IMR-90 (cell line): Measurements from ENCODE around the gene LRIT2. TPM values are rescaled to one million over a fixed set of nuclear protein-coding genes. Genes with fewer than 3 reads are reported as not detected.

Experiments
- ATAC-seq: fragments of 200-7000 bp; cut with Tn5 transposase; 2 replicates; pipeline ENCODE4 v1.9.1; 2020; ENCODE audit warnings: low read depth, mild to moderate bottlenecking, moderate library complexity
- BruUV-seq: library from RNA; stranded (reverse); fragments of 400-500 nt; replicated peaks from 2 replicates; lab custom pipeline; 2021; lab: Mats Ljungman, UMichigan
- CTCF ChIA-PET: fragments of 300-600 bp; formaldehyde crosslinking; extraction: SDS; loops from one replicate; lab custom pipeline; 2021; ENCODE audit warnings: antibody characterized with exemption; lab: Yijun Ruan, JAX
- POLR2A ChIA-PET: fragments of 300-600 bp; sonication (Branson Sonifier 250); formaldehyde crosslinking; loops from one replicate; lab custom pipeline; 2022; ENCODE audit warnings: antibody characterized with exemption; ENCODE audit not compliant: unreplicated experiment; lab: Charles Lee
- DNase-seq: peaks from one replicate; pipeline ENCODE4 v3.0.0; 2013
- H2AFZ ChIP-seq: replicated peaks from 2 replicates; pipeline ENCODE3; 2013; ENCODE audit warnings: low read length, mild to moderate bottlenecking; ENCODE audit not compliant: poor library complexity
- H2AK5ac ChIP-seq: 2 replicates; pipeline ENCODE4 v1.6.1; 2013; ENCODE audit warnings: low read depth, low read length, inconsistent platforms
- H2AK9ac ChIP-seq: replicated peaks from 2 replicates; pipeline ENCODE3; 2013; ENCODE audit warnings: mild to moderate bottlenecking, low read depth, low read length, moderate library complexity; ENCODE audit not compliant: poor library complexity
- H2BK120ac ChIP-seq: 2 replicates; pipeline ENCODE4 v1.6.1; 2013; ENCODE audit warnings: low read depth, low read length, inconsistent platforms
- H2BK15ac ChIP-seq: 3 replicates; pipeline ENCODE4 v1.6.1; 2013; ENCODE audit warnings: low read depth, low read length, inconsistent platforms
- H2BK20ac ChIP-seq: 2 replicates; pipeline ENCODE4 v1.6.1; 2013; ENCODE audit warnings: low read depth, mild to moderate bottlenecking, inconsistent platforms, low read length, moderate library complexity
- H2BK5ac ChIP-seq: 2 replicates; pipeline ENCODE4 v1.6.1; 2013; ENCODE audit warnings: mild to moderate bottlenecking, low read depth, low read length, inconsistent platforms; ENCODE audit not compliant: poor library complexity, severe bottlenecking
- H3K14ac ChIP-seq: replicated peaks from 2 replicates; pipeline ENCODE4 v1.6.1; 2013; ENCODE audit warnings: low read depth, low read length, inconsistent platforms
- H3K18ac ChIP-seq: 2 replicates; pipeline ENCODE4 v1.6.1; 2013; ENCODE audit warnings: low read depth, low read length, control low read depth
- H3K23ac ChIP-seq: 2 replicates; pipeline ENCODE4 v1.6.1; 2013; ENCODE audit warnings: low read depth, low read length, inconsistent platforms
- H3K27ac ChIP-seq: 2 replicates; pipeline ENCODE4 v1.5.1; 2013; ENCODE audit warnings: mild to moderate bottlenecking, control low read depth, low read length; ENCODE audit not compliant: insufficient read depth
- H3K27me3 ChIP-seq: 2 replicates; pipeline ENCODE4 v1.6.1; 2013; ENCODE audit warnings: low read length; ENCODE audit not compliant: control insufficient read depth, insufficient read depth
- H3K36me3 ChIP-seq: 2 replicates; pipeline ENCODE4 v1.6.1; 2013; ENCODE audit warnings: low read length, mixed read lengths; ENCODE audit not compliant: control insufficient read depth, insufficient read depth
- H3K4ac ChIP-seq: 2 replicates; pipeline ENCODE4 v1.6.1; 2013; ENCODE audit warnings: low read depth, low read length, inconsistent platforms
- H3K4me1 ChIP-seq: 2 replicates; pipeline ENCODE4 v1.6.1; 2013; ENCODE audit warnings: low read length, mixed read lengths; ENCODE audit not compliant: control insufficient read depth, insufficient read depth
- H3K4me2 ChIP-seq: 2 replicates; pipeline ENCODE4 v1.6.1; 2013; ENCODE audit warnings: low read depth, mild to moderate bottlenecking, control low read depth, low read length, moderate library complexity
- H3K4me3 ChIP-seq: 2 replicates; pipeline ENCODE4 v1.5.1; 2013; ENCODE audit warnings: low read depth, mild to moderate bottlenecking, control low read depth, low read length, moderate library complexity; ENCODE audit not compliant: insufficient read depth
- H3K56ac ChIP-seq: 2 replicates; pipeline ENCODE4 v1.6.1; 2013; ENCODE audit warnings: low read length, inconsistent platforms; ENCODE audit not compliant: insufficient read depth; ENCODE audit errors: extremely low read depth
- H3K79me1 ChIP-seq, 2 experiments: 2 replicates each; pipeline ENCODE4 v1.6.1; 2013; ENCODE audit warnings: low read length in 2 of 2, inconsistent platforms in 1 of 2, low read depth in 1 of 2
- H3K9ac ChIP-seq: 2 replicates; pipeline ENCODE4 v1.6.1; 2013; ENCODE audit warnings: low read depth, low read length, control low read depth
- H3K9me1 ChIP-seq: 2 replicates; pipeline ENCODE4 v1.6.1; 2013; ENCODE audit warnings: low read length, inconsistent platforms; ENCODE audit not compliant: insufficient read depth
- H3K9me3 ChIP-seq: 2 replicates; pipeline ENCODE4 v1.6.1; 2013; ENCODE audit warnings: low read length; ENCODE audit not compliant: control insufficient read depth, insufficient read depth
- H4K20me1 ChIP-seq: 2 replicates; pipeline ENCODE4 v1.6.1; 2013; ENCODE audit warnings: low read length, inconsistent platforms; ENCODE audit not compliant: insufficient read depth
- H4K5ac ChIP-seq: 2 replicates; pipeline ENCODE4 v1.6.1; 2013; ENCODE audit warnings: mild to moderate bottlenecking, low read depth, low read length, control low read depth
- H4K8ac ChIP-seq, 2 experiments: 2 replicates each; pipeline ENCODE4 v1.6.1; 2013; ENCODE audit warnings: low read depth in 2 of 2, low read length in 2 of 2, control low read depth in 1 of 2, inconsistent platforms in 1 of 2
- H4K91ac ChIP-seq: 2 replicates; pipeline ENCODE4 v1.6.1; 2013; ENCODE audit warnings: low read depth, low read length, inconsistent platforms; ENCODE audit not compliant: insufficient read depth
- BHLHE40 ChIP-seq: fragments of 150-350 bp; IDR thresholded peaks from 2 replicates; pipeline ENCODE4 v1.6.1; 2016; ENCODE audit warnings: mild to moderate bottlenecking, low read depth, low read length
- CTCF ChIP-seq: conservative IDR thresholded peaks from 2 replicates; pipeline ENCODE4 v1.5.1; 2012; ENCODE audit warnings: mild to moderate bottlenecking, low read depth, low read length, improper control_type of control experiment
- FOS ChIP-seq: fragments of 150-350 bp; IDR thresholded peaks from 2 replicates; pipeline ENCODE4 v1.6.1; 2016; ENCODE audit warnings: low read depth, low read length
- MAZ ChIP-seq: IDR thresholded peaks from 2 replicates; pipeline ENCODE4 v1.6.1; 2012; ENCODE audit warnings: low read depth, mild to moderate bottlenecking, low read length, improper control_type of control experiment, moderate library complexity, borderline replicate concordance
- RAD21 ChIP-seq: IDR thresholded peaks from 2 replicates; pipeline ENCODE4 v1.6.1; 2012; ENCODE audit warnings: low read length, improper control_type of control experiment
- RCOR1 ChIP-seq: IDR thresholded peaks from 2 replicates; pipeline ENCODE4 v1.6.1; 2012; ENCODE audit warnings: mild to moderate bottlenecking, low read length, improper control_type of control experiment; ENCODE audit not compliant: insufficient replicate concordance
- RFX5 ChIP-seq: IDR thresholded peaks from 2 replicates; pipeline ENCODE4 v1.8.0; 2012; ENCODE audit warnings: low read depth, mild to moderate bottlenecking, low read length, moderate library complexity
- SMC3 ChIP-seq: fragments of 150-350 bp; IDR thresholded peaks from 2 replicates; pipeline ENCODE4 v1.6.1; 2016; ENCODE audit warnings: low read depth, mild to moderate bottlenecking, antibody characterized with exemption, low read length, moderate library complexity
- WGBS, 2 experiments: methylation state at CpG; one replicate each; pipeline versions ENCODE4 v1.1.5 to v1.1.7; 2013; ENCODE audit warnings: missing lambda C conversion rate in 2 of 2; ENCODE audit not compliant: insufficient read length in 1 of 2; ENCODE audit errors: extremely low coverage in 2 of 2; 5-methylcytosine and 5-hydroxymethylcytosine counted together
- dilution Hi-C: fragments of 300-500 bp; cut with HindIII; formaldehyde crosslinking; loops from one replicate; pipeline ENCODE4 v1.14.3; 2018; ENCODE audit warnings: low sequenced_read_pairs; ENCODE audit not compliant: unreplicated experiment
- in situ Hi-C: fragments of 300-500 bp; cut with MboI; formaldehyde crosslinking; loops from 3 replicates; pipeline ENCODE4 v1.14.3; 2019; ENCODE audit warnings: low sequenced_read_pairs, inconsistent platforms, mixed read lengths
- intact Hi-C: fragments of 100-400 bp; cut with micrococcal nuclease; formaldehyde crosslinking; loops from 2 replicates; pipeline ENCODE4 v1.10.0; 2022
- polyA plus RNA-seq, 3 experiments: library from polyadenylated mRNA; depleted of rRNA; stranded (reverse); fragments of >200 nt; gene quantifications; 2 replicates each; pipeline ENCODE4 v1.2.3, GENCODE V29; 2012; ENCODE audit warnings: low replicate concordance in 1 of 3
- total RNA-seq: library from RNA; depleted of rRNA; stranded (reverse); fragments of >200 nt; gene quantifications from 2 replicates; pipeline ENCODE4 v1.2.3, GENCODE V29; 2012
- TF ChIP-seq, protein P1 (sequence below): fragments of 150-350 bp; IDR thresholded peaks from 2 replicates; pipeline ENCODE4 v1.6.1; 2017; ENCODE audit warnings: mild to moderate bottlenecking, antibody characterized with exemption, low read length, low read depth
- TF ChIP-seq, protein P2 (sequence below): fragments of 150-350 bp; IDR thresholded peaks from 2 replicates; pipeline ENCODE4 v1.6.1; 2016; ENCODE audit warnings: low read depth, mild to moderate bottlenecking, low read length, moderate library complexity, borderline replicate concordance

The LRIT2 gene
- total and polyA plus RNA-seq, 2 of the 4 experiments (the other 2 are of a cell fraction), result not detected

DNA sequence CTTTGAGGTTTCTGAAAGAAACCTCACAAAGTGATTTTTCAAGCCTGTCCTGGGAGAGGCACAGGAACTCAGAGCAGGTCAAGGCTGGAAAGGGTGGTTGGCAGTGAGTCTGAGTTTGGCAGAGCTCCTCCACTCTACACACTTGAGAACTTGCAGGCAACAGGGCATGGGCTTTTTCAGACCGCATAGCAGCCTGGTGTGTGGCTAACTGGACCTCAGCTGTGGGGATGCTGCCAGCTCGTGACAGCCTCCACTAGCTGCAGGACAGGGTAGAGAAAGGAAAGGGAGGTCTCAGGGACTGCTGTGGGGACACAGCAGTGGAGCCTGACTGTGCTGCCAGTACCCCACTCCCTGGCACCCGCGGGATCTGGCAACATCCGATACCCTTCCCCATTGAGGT is 28.4 kb downstream of the LRIT2 start:
- Histone ChIP-seq H3K4ac (no peak overlapping the region), H3K9me3 (no peaks in the 10 kb centered on the region), H2BK120ac (no peak overlapping the region), H2AK5ac (no peak overlapping the region), H2AK9ac (no peak overlapping the region), H2AFZ (no peak overlapping the region), H3K4me1 (peaks cover 2% of the 10 kb centered on the region; the same call in 1 of the 2 replicates), H4K5ac (no peak overlapping the region), H3K27me3 (peaks cover 49% of the 10 kb centered on the region), H3K56ac (no peak overlapping the region), H3K79me1 (no peaks in the 10 kb centered on the region), H3K9ac (no peak overlapping the region), H3K27ac (no peak overlapping the region), H2BK20ac (no peak overlapping the region), H2BK15ac (no peak overlapping the region), H2BK5ac (no peak overlapping the region), H3K9me1 (no peaks in the 10 kb centered on the region), H3K18ac (no peak overlapping the region), H3K4me3 (no peak overlapping the region), H4K8ac (no peak overlapping the region), H3K23ac (no peak overlapping the region), H3K4me2 (no peak overlapping the region), H3K14ac (no peak overlapping the region), H4K91ac (no peak overlapping the region), H4K20me1 (no peaks in the 10 kb centered on the region), H3K36me3 (no peaks in the 10 kb centered on the region)
- CTCF ChIA-PET, result interaction anchor here (0.6 kb wide), 1 partner anchor 443 kb away, joined by 3 read pairs; no protein-coding TSS in a partner anchor
- dilution Hi-C loops (no loop called here), intact Hi-C loops (no loop called here), in situ Hi-C loops (no loop called here)
- TF ChIP-seq MAZ, result no peak
- TF ChIP-seq, protein P1, sequence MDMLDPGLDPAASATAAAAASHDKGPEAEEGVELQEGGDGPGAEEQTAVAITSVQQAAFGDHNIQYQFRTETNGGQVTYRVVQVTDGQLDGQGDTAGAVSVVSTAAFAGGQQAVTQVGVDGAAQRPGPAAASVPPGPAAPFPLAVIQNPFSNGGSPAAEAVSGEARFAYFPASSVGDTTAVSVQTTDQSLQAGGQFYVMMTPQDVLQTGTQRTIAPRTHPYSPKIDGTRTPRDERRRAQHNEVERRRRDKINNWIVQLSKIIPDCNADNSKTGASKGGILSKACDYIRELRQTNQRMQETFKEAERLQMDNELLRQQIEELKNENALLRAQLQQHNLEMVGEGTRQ, result no peak
- no peak for TF ChIP-seq RFX5
- TF ChIP-seq BHLHE40, result no peak
- TF ChIP-seq, protein P2, sequence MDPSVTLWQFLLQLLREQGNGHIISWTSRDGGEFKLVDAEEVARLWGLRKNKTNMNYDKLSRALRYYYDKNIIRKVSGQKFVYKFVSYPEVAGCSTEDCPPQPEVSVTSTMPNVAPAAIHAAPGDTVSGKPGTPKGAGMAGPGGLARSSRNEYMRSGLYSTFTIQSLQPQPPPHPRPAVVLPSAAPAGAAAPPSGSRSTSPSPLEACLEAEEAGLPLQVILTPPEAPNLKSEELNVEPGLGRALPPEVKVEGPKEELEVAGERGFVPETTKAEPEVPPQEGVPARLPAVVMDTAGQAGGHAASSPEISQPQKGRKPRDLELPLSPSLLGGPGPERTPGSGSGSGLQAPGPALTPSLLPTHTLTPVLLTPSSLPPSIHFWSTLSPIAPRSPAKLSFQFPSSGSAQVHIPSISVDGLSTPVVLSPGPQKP, result no peak
- TF ChIP-seq SMC3, result no peak
- TF ChIP-seq FOS, result no peak
- TF ChIP-seq RAD21, result no peak
- no peak for TF ChIP-seq CTCF
- no peak for TF ChIP-seq RCOR1
- DNase-seq (no peak), ATAC-seq (no peak)
- no TSS peak for BruUV-seq
- no CpG with 5 or more reads among the region's 5 CpGs for WGBS, 2 experiments
- POLR2A ChIA-PET, result no interaction called here
